Gastrocnemius medialis (tissue), 4 donors: ENCODE data around the gene CLEC20A. TPM values are rescaled to one million over a fixed set of nuclear protein-coding genes. Genes with fewer than 3 reads are reported as not detected.

Experiments used
- ATAC-seq, 2 donors: fragments of 150-250 bp; one replicate each; pipeline ENCODE4 v1.9.1; 2016
- DNase-seq, 2 donors: peaks; one replicate each; pipeline ENCODE4 v3.0.0-alpha.2; 2019
- H3K27ac ChIP-seq, 4 donors: fragments of 200-600 bp; sonication (generic); 1 replicate in 1 of 4; 2 replicates in 3 of 4; pipeline ENCODE4 v1.5.1; 2016 to 2018; ENCODE audit warnings: mild to moderate bottlenecking in 2 of 4, moderate library complexity in 1 of 4
- H3K27me3 ChIP-seq, 3 donors: fragments of 200-600 bp; sonication (generic) in 2 of 3; 1 replicate in 1 of 3; 2 replicates in 2 of 3; pipeline versions ENCODE4 v1.5.1 to v1.6.0; 2016 to 2019; ENCODE audit warnings: mild to moderate bottlenecking in 1 of 3, moderate library complexity in 1 of 3
- H3K36me3 ChIP-seq, 2 donors: fragments of 200-600 bp; sonication (generic) in 1 of 2; one replicate each; pipeline ENCODE4 v1.5.1; 2017 to 2018
- H3K4me1 ChIP-seq, 2 donors: fragments of 200-600 bp; sonication (generic) in 1 of 2; one replicate each; pipeline ENCODE4 v1.5.1; 2016 to 2017; ENCODE audit warnings: mild to moderate bottlenecking in 2 of 2
- H3K4me3 ChIP-seq, 4 donors: fragments of 200-600 bp; sonication (generic) in 3 of 4; 1 replicate in 1 of 4; 2 replicates in 3 of 4; pipeline ENCODE4 v1.5.1; 2016 to 2019; ENCODE audit warnings: mild to moderate bottlenecking in 2 of 4
- H3K9me3 ChIP-seq, 3 donors: fragments of 200-600 bp; sonication (generic) in 2 of 3; 1 replicate in 1 of 3; 2 replicates in 2 of 3; pipeline ENCODE4 v1.5.1; 2016 to 2019
- POLR2A ChIP-seq, 2 donors: fragments of 450-650 bp; IDR thresholded peaks; one replicate each; pipeline ENCODE4 v1.6.1; 2017; ENCODE audit warnings: antibody characterized with exemption in 2 of 2, mild to moderate bottlenecking in 2 of 2, moderate library complexity in 2 of 2
- in situ Hi-C, 4 donors: fragments of 200-750 bp; cut with MboI; loops; one replicate each; pipeline versions ENCODE4 v1.15.0 to v1.8.0; 2017; ENCODE audit warnings: low sequenced_read_pairs in 4 of 4
- intact Hi-C: fragments of 100-400 bp; cut with DNase I; formaldehyde crosslinking; loops from one replicate; pipeline ENCODE4 v1.15.1; 2023; ENCODE audit warnings: low total_unique reads
- total RNA-seq, 4 donors: library from RNA; depleted of rRNA; stranded (reverse); fragments of >200 nt; gene quantifications; one replicate each; pipeline versions ENCODE4 v1.1.0 to v1.2.3, GENCODE V29; 2016
- TF ChIP-seq, protein P1 (sequence below), 5 experiments: fragments of 450-650 bp in 3 of 5; fragments of 200-600 bp in 2 of 5; sonication (generic) in 2 of 5; IDR thresholded peaks in 4 of 5; conservative IDR thresholded peaks in 1 of 5; 1 replicate in 4 of 5; 2 replicates in 1 of 5; pipeline ENCODE4 v1.5.1; 2016 to 2019; ENCODE audit warnings: antibody characterized with exemption in 5 of 5, mild to moderate bottlenecking in 3 of 5, moderate library complexity in 3 of 5

Gene CLEC20A
- total RNA-seq, 4 donors from 2014 or later = not detected

- in situ Hi-C loops = loop anchor here (5.0 to 25.0 kb wide), 5 partner anchors 208 to 826 kb away; partner anchors contain the start of gene AXDND1 (in 2 of the 4)
These were observed 39.6 kb upstream of the CLEC20A start for GRCh38 chr1:178536329-178536728.

DNA sequence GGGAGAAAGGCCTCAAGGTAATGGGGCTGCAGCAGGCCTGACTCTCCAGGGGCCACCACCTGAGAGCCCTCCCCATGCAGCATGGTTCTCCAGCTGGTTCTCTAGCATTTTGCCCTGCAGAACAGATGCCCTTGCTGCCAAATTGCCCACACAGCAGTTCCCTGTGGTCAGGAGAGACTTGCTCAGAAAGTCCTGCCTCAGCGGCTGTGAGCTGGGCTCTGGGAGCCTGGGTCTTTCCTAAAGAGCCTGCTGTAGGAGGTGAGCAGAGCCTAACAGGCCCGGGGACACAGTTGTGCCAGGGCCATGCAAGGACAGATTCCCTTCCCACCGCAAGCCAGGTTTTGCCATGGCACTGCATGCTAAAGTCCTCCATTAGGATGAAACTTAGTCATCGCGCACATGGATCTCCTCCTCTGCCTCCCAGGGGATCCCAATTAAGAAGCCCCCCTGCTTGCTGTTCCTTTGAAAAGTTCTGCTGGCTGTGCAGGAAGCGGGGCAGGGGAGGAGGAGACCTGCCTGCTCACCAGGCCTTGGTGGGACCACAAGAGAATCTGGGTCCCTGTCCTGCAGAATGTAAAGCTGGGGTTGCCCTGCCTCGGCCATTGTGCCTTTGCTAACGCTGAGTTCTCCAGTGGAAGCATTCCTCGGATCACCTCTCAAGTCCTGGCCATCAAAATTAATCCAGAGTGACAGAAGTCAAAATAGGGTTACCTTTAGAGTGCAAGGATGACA, 37.5 kb upstream of the CLEC20A start:
- Histone ChIP-seq H3K9me3 (no peaks in the 10 kb centered on the region), H3K4me3 (no peak overlapping the region), H3K4me1 (peaks cover 22 to 37% of the 10 kb centered on the region in 2 donors), H3K36me3 (no peaks in the 10 kb centered on the region), H3K27ac (no peak overlapping the region), H3K27me3 (no peaks in the 10 kb centered on the region)
- ATAC-seq = no peak
- in situ Hi-C loops = loop anchor here (5.0 to 25.0 kb wide), 6 partner anchors 210 to 828 kb away; partner anchors contain the start of gene AXDND1 (in 2 of the 4)
- DNase-seq = no peak
- intact Hi-C loops = loop anchor here (10.0 kb wide), 2 partner anchors 190 to 550 kb away; partner anchors contain the start of gene TOR3A
- TF ChIP-seq POLR2A (IDR thresholded peaks at IDR 0.05) = no peak

More at GRCh38 chr1:178536329-178536728, 39.6 kb upstream of the CLEC20A start:
- Histone ChIP-seq H3K27ac (peak overlapping the region; percentile 70 to 86 (median 80)), H3K4me1 (peaks cover 22 to 42% of the 10 kb centered on the region in 2 donors), H3K4me3 (no peak overlapping the region), H3K27me3 (no peaks in the 10 kb centered on the region), H3K9me3 (no peaks in the 10 kb centered on the region), H3K36me3 (no peaks in the 10 kb centered on the region)
- intact Hi-C loops = loop anchor here (5.0 to 10.0 kb wide), 4 partner anchors 192 to 1631 kb away; partner anchors contain the start of gene TOR3A
- ATAC-seq (no peak), DNase-seq (no peak)
- TF ChIP-seq, protein P1, sequence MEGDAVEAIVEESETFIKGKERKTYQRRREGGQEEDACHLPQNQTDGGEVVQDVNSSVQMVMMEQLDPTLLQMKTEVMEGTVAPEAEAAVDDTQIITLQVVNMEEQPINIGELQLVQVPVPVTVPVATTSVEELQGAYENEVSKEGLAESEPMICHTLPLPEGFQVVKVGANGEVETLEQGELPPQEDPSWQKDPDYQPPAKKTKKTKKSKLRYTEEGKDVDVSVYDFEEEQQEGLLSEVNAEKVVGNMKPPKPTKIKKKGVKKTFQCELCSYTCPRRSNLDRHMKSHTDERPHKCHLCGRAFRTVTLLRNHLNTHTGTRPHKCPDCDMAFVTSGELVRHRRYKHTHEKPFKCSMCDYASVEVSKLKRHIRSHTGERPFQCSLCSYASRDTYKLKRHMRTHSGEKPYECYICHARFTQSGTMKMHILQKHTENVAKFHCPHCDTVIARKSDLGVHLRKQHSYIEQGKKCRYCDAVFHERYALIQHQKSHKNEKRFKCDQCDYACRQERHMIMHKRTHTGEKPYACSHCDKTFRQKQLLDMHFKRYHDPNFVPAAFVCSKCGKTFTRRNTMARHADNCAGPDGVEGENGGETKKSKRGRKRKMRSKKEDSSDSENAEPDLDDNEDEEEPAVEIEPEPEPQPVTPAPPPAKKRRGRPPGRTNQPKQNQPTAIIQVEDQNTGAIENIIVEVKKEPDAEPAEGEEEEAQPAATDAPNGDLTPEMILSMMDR (IDR thresholded peaks at IDR 0.05 in 4 of 5, conservative IDR thresholded peaks at IDR 0.05 in 1 of 5) = no peak
- no peak for TF ChIP-seq POLR2A (IDR thresholded peaks at IDR 0.05)

DNA sequence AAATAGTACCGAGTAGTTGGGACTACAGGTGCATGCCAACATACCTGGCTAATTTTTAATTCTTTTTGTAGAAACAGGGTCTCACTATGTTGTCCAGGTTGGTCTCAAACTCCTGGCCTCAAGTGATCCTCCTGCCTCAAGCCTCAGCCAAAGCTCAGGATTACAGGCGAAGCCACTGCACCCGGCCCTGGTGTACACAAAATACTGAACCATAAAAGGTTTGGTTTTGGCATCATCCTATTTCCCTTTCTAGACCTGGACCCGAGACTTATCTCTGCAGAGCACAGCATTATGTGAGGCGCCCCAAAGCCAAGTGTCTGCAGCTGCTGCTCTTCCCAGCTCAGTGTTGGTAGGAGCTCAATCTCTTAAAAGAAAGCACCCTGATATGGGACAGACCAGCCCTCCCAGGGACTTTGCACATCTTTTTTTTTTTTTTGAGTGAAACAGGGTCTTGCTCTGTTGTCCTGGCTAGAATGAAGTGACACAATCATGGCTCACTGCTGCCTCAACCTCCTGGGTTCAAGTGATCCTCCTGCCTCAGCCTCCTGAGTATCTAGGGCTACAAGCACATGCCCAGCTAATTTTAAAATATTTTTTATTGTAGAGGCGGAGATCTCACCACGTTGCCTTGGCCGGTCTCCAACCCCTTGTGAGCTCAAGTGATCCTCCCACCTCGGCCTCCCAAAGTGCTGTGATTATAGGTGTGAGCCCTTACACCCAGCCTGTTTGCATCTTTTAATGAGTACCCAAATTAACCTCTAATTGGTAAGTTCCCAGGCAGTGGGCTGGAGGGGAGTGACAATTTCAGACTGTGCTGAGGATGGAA, 36.6 kb upstream of the CLEC20A start:
- DNase-seq (no peak), ATAC-seq (no peak)
- Histone ChIP-seq H3K4me3 (no peak overlapping the region), H3K9me3 (no peaks in the 10 kb centered on the region), H3K36me3 (no peaks in the 10 kb centered on the region), H3K27me3 (no peaks in the 10 kb centered on the region), H3K4me1 (peaks cover 14 to 28% of the 10 kb centered on the region in 2 donors), H3K27ac (no peak overlapping the region)
- in situ Hi-C loops (loop anchor here (5.0 to 25.0 kb wide), 6 partner anchors 211 to 829 kb away; partner anchors contain the start of gene AXDND1 (in 2 of the 4)), intact Hi-C loops (loop anchor here (2.0 to 10.0 kb wide), 3 partner anchors 189 to 551 kb away; partner anchors contain the start of gene TOR3A)
- TF ChIP-seq, protein P1 (IDR thresholded peaks at IDR 0.05 in 4 of 5, conservative IDR thresholded peaks at IDR 0.05 in 1 of 5) = no peak
- no peak for TF ChIP-seq POLR2A (IDR thresholded peaks at IDR 0.05)

GRCh38 chr1:178532392-178532791, 35.6 kb upstream of the CLEC20A start:
- intact Hi-C loops (loop anchor here (1.0 to 10.0 kb wide), 4 partner anchors 188 to 552 kb away; partner anchors contain the start of gene TOR3A), in situ Hi-C loops (loop anchor here (5.0 to 25.0 kb wide), 6 partner anchors 212 to 830 kb away; partner anchors contain the start of gene AXDND1 (in 2 of the 4))
- no peak for TF ChIP-seq POLR2A (IDR thresholded peaks at IDR 0.05)
- TF ChIP-seq, protein P1 (IDR thresholded peaks at IDR 0.05 in 4 of 5, conservative IDR thresholded peaks at IDR 0.05 in 1 of 5) = peak; percentile 76 to 94 (median 88)
- H3K4me1 ChIP-seq = peaks cover 4 to 18% of the 10 kb centered on the region in 2 donors
- H3K4me3 ChIP-seq = no peak overlapping the region
- no peak overlapping the region for H3K27ac ChIP-seq
- H3K9me3 ChIP-seq = no peaks in the 10 kb centered on the region
- ATAC-seq (peak; percentile 35 to 60), DNase-seq (peak; percentile 54 to 72)
- H3K36me3 ChIP-seq = no peaks in the 10 kb centered on the region
- no peaks in the 10 kb centered on the region for H3K27me3 ChIP-seq
